HEK293 (cell line): Measurements from ENCODE around the gene CAPNS1.
A peak's percentile ranks its signal among the peaks of the same experiment; 100 is the strongest.

Source experiments
- FEZF1 ChIP-seq: fragments of 450-650 bp; formaldehyde crosslinking; IDR thresholded peaks from 2 replicates; pipeline ENCODE4 v1.5.1; 2016; ENCODE audit warnings: missing biosample characterization, missing genetic modification characterization
- GLI2 ChIP-seq: fragments of 450-650 bp; formaldehyde crosslinking; IDR thresholded peaks from 2 replicates; pipeline ENCODE4; 2017; ENCODE audit warnings: missing biosample characterization, missing genetic modification characterization, low read depth, borderline replicate concordance
- GLI4 ChIP-seq: fragments of 450-650 bp; formaldehyde crosslinking; IDR thresholded peaks from 2 replicates; pipeline ENCODE4 v1.5.1; 2016; ENCODE audit warnings: missing biosample characterization, missing genetic modification characterization
- SCRT1 ChIP-seq: fragments of 450-650 bp; formaldehyde crosslinking; IDR thresholded peaks from 2 replicates; pipeline ENCODE4 v1.5.1; 2016; ENCODE audit warnings: missing biosample characterization, missing genetic modification characterization, borderline replicate concordance
- ZBTB20 ChIP-seq: fragments of 450-650 bp; formaldehyde crosslinking; IDR thresholded peaks from 2 replicates; pipeline ENCODE4 v1.5.1; 2016; ENCODE audit warnings: missing biosample characterization, missing genetic modification characterization
- ZBTB7A ChIP-seq: fragments of 450-650 bp; formaldehyde crosslinking; IDR thresholded peaks from 2 replicates; pipeline ENCODE4 v1.5.1; 2016; ENCODE audit warnings: low read depth, missing biosample characterization, missing genetic modification characterization
- ZEB2 ChIP-seq: fragments of 450-650 bp; formaldehyde crosslinking; IDR thresholded peaks from 2 replicates; pipeline ENCODE4 v1.5.1; 2016; ENCODE audit warnings: missing biosample characterization, missing genetic modification characterization
- ZIC2 ChIP-seq: fragments of 450-650 bp; formaldehyde crosslinking; IDR thresholded peaks from 2 replicates; pipeline ENCODE4 v1.5.1; 2016; ENCODE audit warnings: missing biosample characterization, missing genetic modification characterization
- ZNF133 ChIP-seq: fragments of 450-650 bp; formaldehyde crosslinking; IDR thresholded peaks from 2 replicates; pipeline ENCODE4 v1.5.1; 2016; ENCODE audit warnings: missing biosample characterization, missing genetic modification characterization
- ZNF138 ChIP-seq: fragments of 450-650 bp; formaldehyde crosslinking; IDR thresholded peaks from 2 replicates; pipeline ENCODE4 v1.5.1; 2016; ENCODE audit warnings: missing biosample characterization, missing genetic modification characterization, borderline replicate concordance
- ZNF239 ChIP-seq: fragments of 450-650 bp; formaldehyde crosslinking; IDR thresholded peaks from 2 replicates; pipeline ENCODE4 v1.5.1; 2016; ENCODE audit warnings: missing biosample characterization, missing genetic modification characterization
- ZNF24 ChIP-seq: fragments of 450-650 bp; formaldehyde crosslinking; IDR thresholded peaks from 2 replicates; pipeline ENCODE4 v1.5.1; 2016; ENCODE audit warnings: missing biosample characterization, missing genetic modification characterization
- ZNF529 ChIP-seq: fragments of 450-650 bp; formaldehyde crosslinking; IDR thresholded peaks from 2 replicates; pipeline ENCODE4 v1.5.1; 2017; ENCODE audit warnings: missing genetic modification characterization, missing biosample characterization; ENCODE audit not compliant: insufficient replicate concordance
- ZNF555 ChIP-seq: fragments of 450-650 bp; formaldehyde crosslinking; conservative IDR thresholded peaks from 2 replicates; pipeline ENCODE4 v1.5.1; 2017; ENCODE audit warnings: missing biosample characterization, mild to moderate bottlenecking, missing genetic modification characterization, inconsistent platforms
- ZNF571 ChIP-seq: fragments of 450-650 bp; formaldehyde crosslinking; IDR thresholded peaks from 2 replicates; pipeline ENCODE4 v1.5.0; 2017; ENCODE audit warnings: missing biosample characterization, missing genetic modification characterization
- ZNF621 ChIP-seq: fragments of 450-650 bp; formaldehyde crosslinking; IDR thresholded peaks from 2 replicates; pipeline ENCODE4 v1.5.1; 2017; ENCODE audit warnings: missing biosample characterization, missing genetic modification characterization
- ZNF629 ChIP-seq: fragments of 450-650 bp; formaldehyde crosslinking; IDR thresholded peaks from 2 replicates; pipeline ENCODE4 v1.5.1; 2017; ENCODE audit warnings: missing biosample characterization, missing genetic modification characterization
- ZNF658 ChIP-seq: fragments of 450-650 bp; formaldehyde crosslinking; IDR thresholded peaks from 2 replicates; pipeline ENCODE4; 2016; ENCODE audit warnings: missing biosample characterization, missing genetic modification characterization
- ZNF664 ChIP-seq: fragments of 450-650 bp; formaldehyde crosslinking; IDR thresholded peaks from 2 replicates; pipeline ENCODE4 v1.5.1; 2016; ENCODE audit warnings: missing biosample characterization, missing genetic modification characterization
- ZNF768 ChIP-seq: fragments of 450-650 bp; formaldehyde crosslinking; IDR thresholded peaks from 2 replicates; pipeline ENCODE4 v1.5.1; 2018; ENCODE audit warnings: missing biosample characterization, mild to moderate bottlenecking, missing genetic modification characterization
- ZNF830 ChIP-seq: fragments of 450-650 bp; IDR thresholded peaks from 2 replicates; pipeline ENCODE4 v1.5.0; 2018; ENCODE audit warnings: missing biosample characterization, missing genetic modification characterization, low read depth, mild to moderate bottlenecking, moderate library complexity
- ZSCAN23 ChIP-seq: fragments of 450-650 bp; formaldehyde crosslinking; IDR thresholded peaks from 2 replicates; pipeline ENCODE4 v1.5.1; 2016; ENCODE audit warnings: missing biosample characterization, missing genetic modification characterization
- TF ChIP-seq, protein P1 (sequence below): fragments of 450-650 bp; formaldehyde crosslinking; IDR thresholded peaks from 2 replicates; pipeline ENCODE4 v1.5.1; 2016; ENCODE audit warnings: missing biosample characterization, missing genetic modification characterization
- TF ChIP-seq, protein P2 (sequence below): fragments of 450-650 bp; IDR thresholded peaks from 2 replicates; pipeline ENCODE4 v1.5.1; 2018; ENCODE audit warnings: missing biosample characterization, missing genetic modification characterization
- TF ChIP-seq, protein P3 (sequence below): fragments of 450-650 bp; formaldehyde crosslinking; IDR thresholded peaks from 2 replicates; pipeline ENCODE4 v1.5.1; 2016; ENCODE audit warnings: missing biosample characterization, missing genetic modification characterization
- TF ChIP-seq, protein P4 (sequence below): fragments of 450-650 bp; formaldehyde crosslinking; IDR thresholded peaks from 2 replicates; pipeline ENCODE4 v1.5.1; 2016; ENCODE audit warnings: missing biosample characterization, missing genetic modification characterization
- TF ChIP-seq, protein P5 (sequence below): fragments of 450-650 bp; formaldehyde crosslinking; IDR thresholded peaks from 2 replicates; pipeline ENCODE4 v1.5.1; 2016; ENCODE audit warnings: missing biosample characterization, missing genetic modification characterization
- TF ChIP-seq, protein P6 (sequence below): fragments of 450-650 bp; formaldehyde crosslinking; optimal IDR thresholded peaks from 2 replicates; pipeline ENCODE3; 2016; ENCODE audit warnings: missing biosample characterization, mild to moderate bottlenecking, missing genetic modification characterization

CAPNS1 gene

DNA sequence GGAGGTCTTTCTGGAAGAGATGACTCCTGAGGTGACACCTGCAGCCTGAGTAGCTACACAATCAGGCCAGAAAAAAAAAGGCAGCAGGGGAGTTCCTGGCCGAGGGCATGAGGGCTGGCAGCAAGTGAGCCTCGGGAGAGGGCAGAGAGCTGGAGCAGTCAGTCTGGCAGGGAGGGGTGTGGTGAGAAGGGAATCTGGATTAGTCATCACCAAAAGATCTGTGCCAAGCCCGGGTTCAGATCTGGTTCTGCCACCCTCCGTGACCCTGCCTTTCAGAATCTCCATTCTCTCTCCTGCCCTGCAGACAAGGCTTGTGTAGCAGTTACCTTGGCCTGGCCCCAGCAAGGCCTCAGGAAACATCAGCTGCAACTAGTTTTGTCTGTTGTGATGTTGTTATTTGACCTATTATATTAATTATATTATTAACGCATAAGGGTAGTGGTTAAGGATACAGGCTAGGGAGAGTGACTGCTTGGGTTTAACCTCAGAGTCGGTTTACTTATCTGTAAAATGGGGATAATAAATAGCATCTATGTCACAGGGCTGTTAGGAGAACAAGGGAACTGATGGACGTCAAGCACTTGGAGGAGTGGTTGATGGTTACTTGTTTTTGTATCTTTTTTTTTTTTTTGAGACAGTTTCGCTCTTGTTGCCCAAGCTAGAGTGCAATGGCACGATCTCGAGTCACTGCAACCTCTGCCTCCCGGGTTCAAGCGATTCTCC lies 2.7 kb upstream of the CAPNS1 start (continued):
- TF ChIP-seq, protein P1, sequence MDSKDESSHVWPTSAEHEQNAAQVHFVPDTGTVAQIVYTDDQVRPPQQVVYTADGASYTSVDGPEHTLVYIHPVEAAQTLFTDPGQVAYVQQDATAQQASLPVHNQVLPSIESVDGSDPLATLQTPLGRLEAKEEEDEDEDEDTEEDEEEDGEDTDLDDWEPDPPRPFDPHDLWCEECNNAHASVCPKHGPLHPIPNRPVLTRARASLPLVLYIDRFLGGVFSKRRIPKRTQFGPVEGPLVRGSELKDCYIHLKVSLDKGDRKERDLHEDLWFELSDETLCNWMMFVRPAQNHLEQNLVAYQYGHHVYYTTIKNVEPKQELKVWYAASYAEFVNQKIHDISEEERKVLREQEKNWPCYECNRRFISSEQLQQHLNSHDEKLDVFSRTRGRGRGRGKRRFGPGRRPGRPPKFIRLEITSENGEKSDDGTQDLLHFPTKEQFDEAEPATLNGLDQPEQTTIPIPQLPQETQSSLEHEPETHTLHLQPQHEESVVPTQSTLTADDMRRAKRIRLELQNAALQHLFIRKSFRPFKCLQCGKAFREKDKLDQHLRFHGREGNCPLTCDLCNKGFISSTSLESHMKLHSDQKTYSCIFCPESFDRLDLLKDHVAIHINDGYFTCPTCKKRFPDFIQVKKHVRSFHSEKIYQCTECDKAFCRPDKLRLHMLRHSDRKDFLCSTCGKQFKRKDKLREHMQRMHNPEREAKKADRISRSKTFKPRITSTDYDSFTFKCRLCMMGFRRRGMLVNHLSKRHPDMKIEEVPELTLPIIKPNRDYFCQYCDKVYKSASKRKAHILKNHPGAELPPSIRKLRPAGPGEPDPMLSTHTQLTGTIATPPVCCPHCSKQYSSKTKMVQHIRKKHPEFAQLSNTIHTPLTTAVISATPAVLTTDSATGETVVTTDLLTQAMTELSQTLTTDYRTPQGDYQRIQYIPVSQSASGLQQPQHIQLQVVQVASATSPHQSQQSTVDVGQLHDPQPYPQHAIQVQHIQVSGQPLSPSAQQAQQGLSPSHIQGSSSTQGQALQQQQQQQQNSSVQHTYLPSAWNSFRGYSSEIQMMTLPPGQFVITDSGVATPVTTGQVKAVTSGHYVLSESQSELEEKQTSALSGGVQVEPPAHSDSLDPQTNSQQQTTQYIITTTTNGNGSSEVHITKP (tag by site-specific recombination), result peak; percentile 83
- TF ChIP-seq ZNF629 (tag by site-specific recombination), result no peak
- no peak for TF ChIP-seq SCRT1 (tag by site-specific recombination)
- TF ChIP-seq ZIC2 (tag by site-specific recombination), result peak; percentile 24; the same call in 1 of the 2 replicates
- TF ChIP-seq ZNF768 (tag by site-specific recombination), result no peak
- TF ChIP-seq GLI4 (tag by site-specific recombination), result no peak
- TF ChIP-seq, protein P2, sequence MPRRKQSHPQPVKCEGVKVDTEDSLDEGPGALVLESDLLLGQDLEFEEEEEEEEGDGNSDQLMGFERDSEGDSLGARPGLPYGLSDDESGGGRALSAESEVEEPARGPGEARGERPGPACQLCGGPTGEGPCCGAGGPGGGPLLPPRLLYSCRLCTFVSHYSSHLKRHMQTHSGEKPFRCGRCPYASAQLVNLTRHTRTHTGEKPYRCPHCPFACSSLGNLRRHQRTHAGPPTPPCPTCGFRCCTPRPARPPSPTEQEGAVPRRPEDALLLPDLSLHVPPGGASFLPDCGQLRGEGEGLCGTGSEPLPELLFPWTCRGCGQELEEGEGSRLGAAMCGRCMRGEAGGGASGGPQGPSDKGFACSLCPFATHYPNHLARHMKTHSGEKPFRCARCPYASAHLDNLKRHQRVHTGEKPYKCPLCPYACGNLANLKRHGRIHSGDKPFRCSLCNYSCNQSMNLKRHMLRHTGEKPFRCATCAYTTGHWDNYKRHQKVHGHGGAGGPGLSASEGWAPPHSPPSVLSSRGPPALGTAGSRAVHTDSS, result no peak
- TF ChIP-seq ZNF830, result no peak
- TF ChIP-seq ZNF24, result no peak
- TF ChIP-seq FEZF1 (tag by site-specific recombination), result peak; percentile 76
- no peak for TF ChIP-seq ZBTB7A (tag by site-specific recombination)
- no peak for TF ChIP-seq ZNF239 (tag by site-specific recombination)
- no peak for TF ChIP-seq ZSCAN23 (tag by site-specific recombination)
- no peak for TF ChIP-seq ZNF138 (tag by site-specific recombination)
- TF ChIP-seq ZNF664 (tag by site-specific recombination), result no peak
- no peak for TF ChIP-seq ZNF529 (tag by site-specific recombination)
- TF ChIP-seq ZBTB20 (tag by site-specific recombination), result peak; percentile 95
- TF ChIP-seq ZNF621 (tag by site-specific recombination), result no peak
- TF ChIP-seq ZNF133 (tag by site-specific recombination), result no peak
- no peak for TF ChIP-seq ZEB2 (tag by site-specific recombination)
- no peak for TF ChIP-seq GLI2 (tag by site-specific recombination)
- no peak for TF ChIP-seq ZNF658 (tag by site-specific recombination)
- TF ChIP-seq ZNF571 (tag by site-specific recombination), result no peak
- TF ChIP-seq, protein P3, sequence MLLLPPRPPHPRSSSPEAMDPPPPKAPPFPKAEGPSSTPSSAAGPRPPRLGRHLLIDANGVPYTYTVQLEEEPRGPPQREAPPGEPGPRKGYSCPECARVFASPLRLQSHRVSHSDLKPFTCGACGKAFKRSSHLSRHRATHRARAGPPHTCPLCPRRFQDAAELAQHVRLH, result peak; percentile 77; the same call in 1 of the 2 replicates
- TF ChIP-seq, protein P4, sequence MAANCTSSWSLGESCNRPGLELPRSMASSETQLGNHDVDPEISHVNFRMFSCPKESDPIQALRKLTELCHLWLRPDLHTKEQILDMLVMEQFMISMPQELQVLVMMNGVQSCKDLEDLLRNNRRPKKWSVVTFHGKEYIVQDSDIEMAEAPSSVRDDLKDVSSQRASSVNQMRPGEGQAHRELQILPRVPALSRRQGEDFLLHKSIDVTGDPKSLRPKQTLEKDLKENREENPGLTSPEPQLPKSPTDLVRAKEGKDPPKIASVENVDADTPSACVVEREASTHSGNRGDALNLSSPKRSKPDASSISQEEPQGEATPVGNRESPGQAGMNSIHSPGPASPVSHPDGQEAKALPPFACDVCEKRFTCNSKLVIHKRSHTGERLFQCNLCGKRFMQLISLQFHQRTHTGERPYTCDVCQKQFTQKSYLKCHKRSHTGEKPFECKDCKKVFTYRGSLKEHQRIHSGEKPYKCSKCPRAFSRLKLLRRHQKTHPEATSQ, result no peak
- TF ChIP-seq ZNF555, result no peak
- TF ChIP-seq, protein P5, sequence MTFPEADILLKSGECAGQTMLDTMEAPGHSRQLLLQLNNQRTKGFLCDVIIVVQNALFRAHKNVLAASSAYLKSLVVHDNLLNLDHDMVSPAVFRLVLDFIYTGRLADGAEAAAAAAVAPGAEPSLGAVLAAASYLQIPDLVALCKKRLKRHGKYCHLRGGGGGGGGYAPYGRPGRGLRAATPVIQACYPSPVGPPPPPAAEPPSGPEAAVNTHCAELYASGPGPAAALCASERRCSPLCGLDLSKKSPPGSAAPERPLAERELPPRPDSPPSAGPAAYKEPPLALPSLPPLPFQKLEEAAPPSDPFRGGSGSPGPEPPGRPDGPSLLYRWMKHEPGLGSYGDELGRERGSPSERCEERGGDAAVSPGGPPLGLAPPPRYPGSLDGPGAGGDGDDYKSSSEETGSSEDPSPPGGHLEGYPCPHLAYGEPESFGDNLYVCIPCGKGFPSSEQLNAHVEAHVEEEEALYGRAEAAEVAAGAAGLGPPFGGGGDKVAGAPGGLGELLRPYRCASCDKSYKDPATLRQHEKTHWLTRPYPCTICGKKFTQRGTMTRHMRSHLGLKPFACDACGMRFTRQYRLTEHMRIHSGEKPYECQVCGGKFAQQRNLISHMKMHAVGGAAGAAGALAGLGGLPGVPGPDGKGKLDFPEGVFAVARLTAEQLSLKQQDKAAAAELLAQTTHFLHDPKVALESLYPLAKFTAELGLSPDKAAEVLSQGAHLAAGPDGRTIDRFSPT, result peak; percentile 39; the same call in 1 of the 2 replicates
- TF ChIP-seq, protein P6, sequence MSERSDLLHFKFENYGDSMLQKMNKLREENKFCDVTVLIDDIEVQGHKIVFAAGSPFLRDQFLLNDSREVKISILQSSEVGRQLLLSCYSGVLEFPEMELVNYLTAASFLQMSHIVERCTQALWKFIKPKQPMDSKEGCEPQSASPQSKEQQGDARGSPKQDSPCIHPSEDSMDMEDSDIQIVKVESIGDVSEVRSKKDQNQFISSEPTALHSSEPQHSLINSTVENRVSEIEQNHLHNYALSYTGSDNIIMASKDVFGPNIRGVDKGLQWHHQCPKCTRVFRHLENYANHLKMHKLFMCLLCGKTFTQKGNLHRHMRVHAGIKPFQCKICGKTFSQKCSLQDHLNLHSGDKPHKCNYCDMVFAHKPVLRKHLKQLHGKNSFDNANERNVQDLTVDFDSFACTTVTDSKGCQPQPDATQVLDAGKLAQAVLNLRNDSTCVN, result no peak
